Smooth muscle cell (in vitro differentiated cells): ENCODE results near the gene RALGPS2. TPM values are rescaled to one million over a fixed set of nuclear protein-coding genes. Genes with fewer than 3 reads are reported as not detected.
A peak's percentile ranks its signal among the peaks of the same experiment; 100 is the strongest.

Experiments
- DNase-seq: peaks from one replicate; lab custom pipeline; 2025; ENCODE audit not compliant: unreplicated experiment; lab: John Stamatoyannopoulos, UW
- H2AFZ ChIP-seq: fragments of 200-600 bp; sonication (generic); 2 replicates; pipeline ENCODE4 v1.6.0; 2016; ENCODE audit warnings: antibody characterized with exemption, low read depth, mild to moderate bottlenecking
- H3F3A ChIP-seq: fragments of 200-600 bp; sonication (generic); 2 replicates; pipeline ENCODE4 v1.6.0; 2017; ENCODE audit warnings: antibody characterized with exemption, low read depth
- H3K27ac ChIP-seq: fragments of 200-600 bp; sonication (generic); 2 replicates; pipeline ENCODE4 v1.5.1; 2016; ENCODE audit warnings: low read depth, mild to moderate bottlenecking
- H3K27me3 ChIP-seq: fragments of 200-600 bp; sonication (generic); 2 replicates; pipeline ENCODE4 v1.6.1; 2016; ENCODE audit warnings: low read depth, mild to moderate bottlenecking
- H3K36me3 ChIP-seq: fragments of 200-600 bp; sonication (generic); 2 replicates; pipeline ENCODE4 v1.5.1; 2016; ENCODE audit warnings: low read depth
- H3K4me1 ChIP-seq: fragments of 200-600 bp; sonication (generic); 2 replicates; pipeline ENCODE4 v1.5.1; 2016; ENCODE audit warnings: low read depth
- H3K4me2 ChIP-seq: fragments of 200-600 bp; sonication (generic); 2 replicates; pipeline ENCODE4 v1.6.0; 2016; ENCODE audit warnings: mild to moderate bottlenecking
- H3K4me3 ChIP-seq: fragments of 200-600 bp; sonication (generic); 2 replicates; pipeline ENCODE4 v1.5.1; 2016; ENCODE audit warnings: mild to moderate bottlenecking
- H3K79me2 ChIP-seq: fragments of 200-600 bp; sonication (generic); 2 replicates; pipeline ENCODE4 v1.6.0; 2016; ENCODE audit warnings: low read depth, mild to moderate bottlenecking
- H3K9ac ChIP-seq: fragments of 200-600 bp; sonication (generic); 2 replicates; pipeline ENCODE4 v1.6.0; 2016; ENCODE audit warnings: low read depth
- H3K9me3 ChIP-seq: fragments of 200-600 bp; sonication (generic); replicated peaks from 2 replicates; pipeline ENCODE4 v1.5.1; 2016; ENCODE audit warnings: low read depth
- H4K20me1 ChIP-seq: fragments of 200-600 bp; sonication (generic); 2 replicates; pipeline ENCODE4 v1.6.0; 2016; ENCODE audit warnings: low read depth
- WGBS: methylation state at CpG from one replicate; pipeline ENCODE4 v1.1.7; 2016; ENCODE audit warnings: low lambda C conversion rate; 5-methylcytosine and 5-hydroxymethylcytosine counted together
- polyA plus RNA-seq: library from polyadenylated mRNA; unstranded; fragments of >200 nt; fragmentation: Nextera tagmentation; extraction: Ambion mirVana; gene quantifications from 2 replicates; pipeline ENCODE4 v1.2.1, GENCODE V29; 2016
- total RNA-seq: library from RNA; depleted of rRNA; stranded (reverse); fragments of >200 nt; gene quantifications from 2 replicates; pipeline ENCODE4 v1.2.3, GENCODE V29; 2014
- TF ChIP-seq, protein P1 (sequence below): fragments of 200-600 bp; sonication (generic); IDR thresholded peaks from 2 replicates; pipeline ENCODE4 v1.5.1; 2017; ENCODE audit warnings: borderline replicate concordance, mild to moderate bottlenecking, antibody characterized with exemption; ENCODE audit not compliant: insufficient read depth, poor library complexity, severe bottlenecking

Gene RALGPS2
- total RNA-seq (23.8 and 30.0 TPM in 2 replicates), polyA plus RNA-seq (3.6 and 4.7 TPM in 2 replicates)

DNA sequence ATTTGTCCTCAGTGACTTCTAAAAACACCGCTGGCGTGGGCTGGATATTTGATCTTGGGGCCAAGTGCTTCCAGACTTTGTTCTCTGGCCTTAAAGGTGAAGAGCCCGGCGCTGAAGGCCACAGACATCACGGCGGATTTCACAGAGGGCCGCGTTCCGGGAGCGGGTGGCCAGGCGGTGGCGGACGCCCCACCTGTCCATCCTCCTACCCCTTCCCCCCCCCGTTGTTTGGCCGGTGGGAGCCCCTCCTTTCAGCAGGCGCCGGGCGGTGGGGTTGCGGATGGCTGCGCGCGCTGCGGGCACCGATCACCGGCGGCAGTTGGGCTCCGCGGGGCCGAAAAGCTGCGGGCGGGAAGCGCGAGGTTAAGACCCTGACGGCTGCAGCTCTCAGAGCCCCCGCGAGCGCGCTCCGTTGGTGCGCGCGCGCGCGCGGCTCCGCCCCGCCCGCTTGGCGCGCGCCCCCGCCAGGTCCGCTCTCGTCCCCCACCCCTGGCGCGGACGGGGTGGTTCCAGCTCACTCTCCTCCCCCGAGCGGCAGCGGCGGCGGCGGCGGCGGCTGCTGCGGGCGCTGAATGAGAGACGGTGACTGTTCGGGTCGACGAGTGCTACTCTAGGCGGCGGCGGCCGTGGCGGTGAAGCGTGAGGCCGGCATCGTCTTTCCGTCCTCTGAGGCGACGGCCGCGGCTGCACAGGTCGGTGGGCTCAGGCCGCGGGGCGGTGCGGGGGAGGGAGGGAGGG, at the start of gene RALGPS2:
Gene RALGPS2, plus strand, starts transcription at position 517 of the 738 bp plus-strand sequence. CDS start 51,521 bp downstream, outside the sequence.
- Histone ChIP-seq H3K4me1 (peaks cover 12% of the 10 kb centered on the region), H3F3A (peaks cover 3% of the 10 kb centered on the region), H2AFZ (peak within 1 kb of the TSS; percentile 94), H3K27me3 (no peaks in the 10 kb centered on the region), H3K36me3 (no peaks in the 10 kb centered on the region), H4K20me1 (peaks cover 25% of the 10 kb centered on the region), H3K4me2 (peak within 1 kb of the TSS; percentile 93), H3K9me3 (no peaks in the 10 kb centered on the region), H3K9ac (peak within 1 kb of the TSS; percentile 70), H3K27ac (peak within 1 kb of the TSS; percentile 66), H3K79me2 (peaks cover 31% of the 10 kb centered on the region), H3K4me3 (peak within 1 kb of the TSS; percentile 92)
- TF ChIP-seq, protein P1, sequence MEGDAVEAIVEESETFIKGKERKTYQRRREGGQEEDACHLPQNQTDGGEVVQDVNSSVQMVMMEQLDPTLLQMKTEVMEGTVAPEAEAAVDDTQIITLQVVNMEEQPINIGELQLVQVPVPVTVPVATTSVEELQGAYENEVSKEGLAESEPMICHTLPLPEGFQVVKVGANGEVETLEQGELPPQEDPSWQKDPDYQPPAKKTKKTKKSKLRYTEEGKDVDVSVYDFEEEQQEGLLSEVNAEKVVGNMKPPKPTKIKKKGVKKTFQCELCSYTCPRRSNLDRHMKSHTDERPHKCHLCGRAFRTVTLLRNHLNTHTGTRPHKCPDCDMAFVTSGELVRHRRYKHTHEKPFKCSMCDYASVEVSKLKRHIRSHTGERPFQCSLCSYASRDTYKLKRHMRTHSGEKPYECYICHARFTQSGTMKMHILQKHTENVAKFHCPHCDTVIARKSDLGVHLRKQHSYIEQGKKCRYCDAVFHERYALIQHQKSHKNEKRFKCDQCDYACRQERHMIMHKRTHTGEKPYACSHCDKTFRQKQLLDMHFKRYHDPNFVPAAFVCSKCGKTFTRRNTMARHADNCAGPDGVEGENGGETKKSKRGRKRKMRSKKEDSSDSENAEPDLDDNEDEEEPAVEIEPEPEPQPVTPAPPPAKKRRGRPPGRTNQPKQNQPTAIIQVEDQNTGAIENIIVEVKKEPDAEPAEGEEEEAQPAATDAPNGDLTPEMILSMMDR, result no peak
- WGBS, result 2% methylated on average over 60 of the region's 90 CpGs
- DNase-seq, result peak; percentile 28

- Histone ChIP-seq H4K20me1 (no peaks in the 10 kb centered on the region), H3K36me3 (no peaks in the 10 kb centered on the region), H3K27ac (no peak overlapping the region), H3K4me1 (no peaks in the 10 kb centered on the region), H3K4me2 (no peak overlapping the region), H3K9ac (no peak overlapping the region), H2AFZ (no peak overlapping the region), H3K79me2 (no peaks in the 10 kb centered on the region), H3K27me3 (no peaks in the 10 kb centered on the region), H3K9me3 (no peaks in the 10 kb centered on the region), H3F3A (no peaks in the 10 kb centered on the region), H3K4me3 (no peak overlapping the region)
- TF ChIP-seq, protein P1, result no peak
- DNase-seq, result no peak
- WGBS, result 91% methylated on average over 2 of the region's 2 CpGs
Measured at GRCh38 chr1:178679237-178679636, 45.8 kb upstream of the RALGPS2 start.

DNA sequence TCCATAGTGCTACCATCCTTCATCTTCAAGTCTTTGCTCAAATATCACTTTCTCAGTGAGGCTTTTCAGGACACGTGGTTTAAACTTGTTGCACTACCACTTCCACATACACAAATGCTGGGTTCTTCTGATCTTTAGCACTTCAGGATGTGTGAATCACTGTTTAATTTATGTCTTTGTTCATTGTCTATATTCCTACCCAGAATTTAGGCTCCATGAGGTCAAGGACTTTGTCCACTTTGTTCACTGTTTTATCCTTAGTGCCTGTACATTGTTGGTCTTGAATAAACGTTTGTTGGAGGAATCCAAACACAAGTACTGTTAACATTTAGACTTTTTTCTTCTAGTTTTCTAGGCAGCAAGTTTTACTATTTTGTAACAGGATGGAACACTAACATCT, 42.6 kb upstream of the RALGPS2 start:
- no peak for DNase-seq
- TF ChIP-seq, protein P1, result no peak
- Histone ChIP-seq H3K4me1 (no peaks in the 10 kb centered on the region), H3K27me3 (no peaks in the 10 kb centered on the region), H3K27ac (no peak overlapping the region), H3K4me2 (no peak overlapping the region), H3K36me3 (no peaks in the 10 kb centered on the region), H2AFZ (no peak overlapping the region), H3K4me3 (no peak overlapping the region), H3K9me3 (no peaks in the 10 kb centered on the region), H4K20me1 (no peaks in the 10 kb centered on the region), H3F3A (no peaks in the 10 kb centered on the region), H3K9ac (no peak overlapping the region), H3K79me2 (no peaks in the 10 kb centered on the region)
- WGBS, result 67% methylated on average over 2 of the region's 2 CpGs

DNA sequence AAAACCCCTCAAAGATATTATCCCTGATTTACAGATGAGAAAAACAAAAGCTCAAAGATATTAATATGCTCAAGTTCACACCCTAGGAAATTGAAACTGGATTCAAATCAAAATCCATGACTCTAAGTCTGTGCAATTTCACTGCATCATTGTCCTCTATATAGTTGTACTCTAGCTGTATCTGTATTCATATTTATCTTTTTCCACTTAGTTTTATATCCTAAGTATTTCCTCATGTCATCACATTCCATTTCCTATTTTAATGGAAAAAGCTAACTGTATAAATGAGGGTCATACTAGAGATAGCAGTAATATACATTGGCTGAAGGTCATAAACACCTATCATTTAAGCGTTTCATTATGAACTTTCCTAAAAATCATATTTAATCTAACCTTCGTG, 42.2 kb upstream of the RALGPS2 start:
- Histone ChIP-seq H3K4me1 (no peaks in the 10 kb centered on the region), H3K4me3 (no peak overlapping the region), H4K20me1 (no peaks in the 10 kb centered on the region), H3K9me3 (no peaks in the 10 kb centered on the region), H3F3A (no peaks in the 10 kb centered on the region), H3K27ac (no peak overlapping the region), H3K79me2 (no peaks in the 10 kb centered on the region), H2AFZ (no peak overlapping the region), H3K4me2 (no peak overlapping the region), H3K36me3 (no peaks in the 10 kb centered on the region), H3K9ac (no peak overlapping the region), H3K27me3 (no peaks in the 10 kb centered on the region)
- 94% methylated on average over 2 of the region's 2 CpGs for WGBS
- DNase-seq, result no peak
- TF ChIP-seq, protein P1, result no peak
